ENCODE measurements around the gene KMO. TPM values are rescaled to one million over a fixed set of nuclear protein-coding genes. Genes with fewer than 3 reads are reported as not detected.

KMO gene
- total RNA-seq, 4 donors from 2014 or later = 0.62 to 3.1 (median 1.1) TPM; not detected in 1

GRCh38 chr1:241614144-241614543 is 82.0 kb downstream of the KMO start:
- Histone ChIP-seq H3K9me3 (no peaks in the 10 kb centered on the region), H3K27ac (no peak overlapping the region), H3K27me3 (no peaks in the 10 kb centered on the region), H3K36me3 (no peaks in the 10 kb centered on the region), H3K4me3 (no peak overlapping the region), H3K4me1 (no peaks in the 10 kb centered on the region)
- no peak for ATAC-seq
- 86 to 94% methylated on average over 4 of the region's 4 CpGs for WGBS, 2 donors (ENCODE audit: low coverage in 1 of 2)
- TF ChIP-seq CTCF (IDR thresholded peaks at IDR 0.05) (no peak), POLR2A (IDR thresholded peaks at IDR 0.05) (no peak), POLR2AphosphoS5 (IDR thresholded peaks at IDR 0.05) (no peak), EP300 (IDR thresholded peaks at IDR 0.05) (no peak)

DNA sequence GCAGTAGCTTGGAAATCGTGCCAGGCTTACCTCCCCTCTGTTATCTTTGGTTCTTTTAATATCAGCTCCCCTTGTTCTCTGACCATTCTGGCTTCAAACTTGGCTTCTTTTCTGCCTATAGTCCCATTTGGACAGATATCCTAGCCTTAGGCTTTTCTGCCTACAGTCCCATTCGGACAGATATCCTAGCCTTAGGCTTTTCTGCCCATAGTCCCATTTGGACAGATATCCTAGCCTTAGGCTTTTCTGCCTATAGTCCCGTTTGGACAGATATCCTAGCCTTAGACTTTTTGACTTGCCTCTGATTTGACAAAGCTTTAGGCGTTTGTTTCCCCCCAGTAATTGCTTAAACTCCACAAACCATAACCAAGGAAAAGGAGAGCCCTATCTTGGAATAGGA is 82.4 kb downstream of the KMO start:
- no peaks in the 10 kb centered on the region for H3K27me3 ChIP-seq
- no peak for ATAC-seq
- WGBS, 2 donors (ENCODE audit: low coverage in 1 of 2) = 70% methylated on average over 3 to 4 of the region's 4 CpGs
- H3K9me3 ChIP-seq = no peaks in the 10 kb centered on the region
- H3K4me1 ChIP-seq = no peaks in the 10 kb centered on the region
- H3K36me3 ChIP-seq = no peaks in the 10 kb centered on the region
- no peak overlapping the region for H3K27ac ChIP-seq
- TF ChIP-seq POLR2A (IDR thresholded peaks at IDR 0.05) (no peak), EP300 (IDR thresholded peaks at IDR 0.05) (no peak), CTCF (IDR thresholded peaks at IDR 0.05) (no peak), POLR2AphosphoS5 (IDR thresholded peaks at IDR 0.05) (no peak)
- no peak overlapping the region for H3K4me3 ChIP-seq

GRCh38 chr1:241615043-241615974 is 83.1 kb downstream of the KMO start:
- H3K4me1 ChIP-seq = no peaks in the 10 kb centered on the region
- H3K27me3 ChIP-seq = no peaks in the 10 kb centered on the region
- ATAC-seq = no peak
- H3K36me3 ChIP-seq = no peaks in the 10 kb centered on the region
- H3K9me3 ChIP-seq = no peaks in the 10 kb centered on the region
- WGBS, 2 donors (ENCODE audit: low coverage in 1 of 2) = 86 to 93% methylated on average over 7 of the region's 8 CpGs
- TF ChIP-seq POLR2A (IDR thresholded peaks at IDR 0.05) = no peak
- no peak for TF ChIP-seq EP300 (IDR thresholded peaks at IDR 0.05)
- TF ChIP-seq CTCF (IDR thresholded peaks at IDR 0.05) = no peak
- no peak for TF ChIP-seq POLR2AphosphoS5 (IDR thresholded peaks at IDR 0.05)
- H3K27ac ChIP-seq = no peak overlapping the region
- no peak overlapping the region for H3K4me3 ChIP-seq

DNA sequence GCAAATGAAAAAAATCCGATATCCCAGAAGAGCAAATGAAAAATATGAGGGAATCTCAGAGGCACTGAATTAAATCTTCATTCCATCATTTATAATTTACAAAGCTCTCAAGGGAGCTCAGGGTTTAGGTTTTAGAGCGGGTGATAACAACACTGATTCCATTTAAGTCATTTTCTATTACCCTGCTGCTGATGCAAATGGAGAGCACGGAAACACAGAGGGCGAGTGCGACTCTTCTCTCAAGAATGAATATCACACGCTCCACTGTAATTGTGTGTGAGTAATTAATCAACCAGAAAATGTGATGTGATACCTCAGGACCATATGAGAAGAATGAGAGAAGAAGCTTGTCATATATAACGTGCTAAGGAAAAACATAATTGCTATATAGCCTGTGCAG is 85.2 kb downstream of the KMO start:
- no peak for ATAC-seq
- no peaks in the 10 kb centered on the region for H3K9me3 ChIP-seq
- 78 to 84% methylated on average over 7 of the region's 7 CpGs for WGBS, 2 donors (ENCODE audit: low coverage in 1 of 2)

More for the DNA sequence above, 85.2 kb downstream of the KMO start:
- Histone ChIP-seq H3K4me1 (no peaks in the 10 kb centered on the region), H3K4me3 (no peak overlapping the region), H3K27ac (no peak overlapping the region), H3K27me3 (no peaks in the 10 kb centered on the region), H3K36me3 (no peaks in the 10 kb centered on the region)
- TF ChIP-seq CTCF (IDR thresholded peaks at IDR 0.05) (no peak), POLR2AphosphoS5 (IDR thresholded peaks at IDR 0.05) (no peak), POLR2A (IDR thresholded peaks at IDR 0.05) (no peak), EP300 (IDR thresholded peaks at IDR 0.05) (no peak)
